SK-N-SH treated with all-trans-retinoic acid at 6 μM for 48 hours (cell line): ENCODE measurements around the gene EDN1.

Experiments used
- ATAC-seq: fragments of 200-7000 bp; cut with Tn5 transposase; 3 replicates; pipeline ENCODE4 v1.9.1; 2020; ENCODE audit warnings: mild to moderate bottlenecking, moderate library complexity
- ARNTL ChIP-seq: fragments of 450-650 bp; formaldehyde crosslinking; IDR thresholded peaks from 2 replicates; pipeline ENCODE4 v1.5.0; 2020; ENCODE audit warnings: low read depth, mild to moderate bottlenecking, moderate library complexity, borderline replicate concordance
- BACH2 ChIP-seq: fragments of 250-450 bp; sonication (Bioruptor Pico); IDR thresholded peaks from 2 replicates; pipeline ENCODE4 v1.9.0; 2021; ENCODE audit warnings: mild to moderate bottlenecking, borderline replicate concordance
- CREB5 ChIP-seq: fragments of 250-450 bp; sonication (Bioruptor Pico); IDR thresholded peaks from 2 replicates; pipeline ENCODE4 v1.5.1; 2020; ENCODE audit warnings: low read depth, mild to moderate bottlenecking, moderate library complexity
- CSDC2 ChIP-seq: fragments of 250-450 bp; sonication (Bioruptor Pico); IDR thresholded peaks from 2 replicates; pipeline ENCODE4 v1.5.0; 2020; ENCODE audit warnings: mild to moderate bottlenecking, moderate library complexity
- CSRNP3 ChIP-seq: fragments of 250-450 bp; sonication (Bioruptor Pico); IDR thresholded peaks from 2 replicates; pipeline ENCODE4 v1.5.1; 2021; ENCODE audit warnings: mild to moderate bottlenecking, moderate library complexity
- ESRRG ChIP-seq: fragments of 250-450 bp; sonication (Bioruptor Pico); IDR thresholded peaks from 2 replicates; pipeline ENCODE4 v1.6.1; 2021; ENCODE audit warnings: mild to moderate bottlenecking
- GLIS3 ChIP-seq: fragments of 250-450 bp; sonication (Bioruptor Pico); IDR thresholded peaks from 2 replicates; pipeline ENCODE4 v1.5.0; 2020; ENCODE audit warnings: mild to moderate bottlenecking, moderate library complexity
- ISL1 ChIP-seq: fragments of 250-450 bp; sonication (Bioruptor Pico); IDR thresholded peaks from 2 replicates; pipeline ENCODE4 v2.1.2; 2022; ENCODE audit warnings: mild to moderate bottlenecking, moderate library complexity
- OSR1 ChIP-seq: fragments of 250-450 bp; sonication (Bioruptor Pico); IDR thresholded peaks from 2 replicates; pipeline ENCODE4 v1.8.0; 2022; ENCODE audit warnings: moderate library complexity, mild to moderate bottlenecking, inconsistent platforms
- PATZ1 ChIP-seq: fragments of 250-450 bp; sonication (Bioruptor Pico); IDR thresholded peaks from 2 replicates; pipeline ENCODE4 v1.8.0; 2020; ENCODE audit warnings: mild to moderate bottlenecking, moderate library complexity, borderline replicate concordance
- POU6F1 ChIP-seq: fragments of 250-450 bp; sonication (Bioruptor Pico); IDR thresholded peaks from 2 replicates; pipeline ENCODE4 v1.8.0; 2021; ENCODE audit warnings: low read depth, mild to moderate bottlenecking, moderate library complexity, borderline replicate concordance
- PPARA ChIP-seq: fragments of 250-450 bp; sonication (Bioruptor Pico); IDR thresholded peaks from 2 replicates; pipeline ENCODE4 v1.5.0; 2020; ENCODE audit warnings: mild to moderate bottlenecking, borderline replicate concordance
- RARB ChIP-seq: fragments of 250-450 bp; sonication (Bioruptor Pico); IDR thresholded peaks from 2 replicates; pipeline ENCODE4 v1.8.0; 2021; ENCODE audit warnings: mild to moderate bottlenecking, moderate library complexity
- SNAI2 ChIP-seq: fragments of 250-450 bp; sonication (Bioruptor Pico); IDR thresholded peaks from 2 replicates; pipeline ENCODE4 v1.5.0; 2020; ENCODE audit warnings: mild to moderate bottlenecking, moderate library complexity
- TCF4 ChIP-seq: fragments of 250-450 bp; sonication (Bioruptor Pico); IDR thresholded peaks from 2 replicates; pipeline ENCODE4 v1.8.0; 2021; ENCODE audit warnings: mild to moderate bottlenecking, moderate library complexity, borderline replicate concordance
- TSHZ2 ChIP-seq: fragments of 250-450 bp; sonication (Bioruptor Pico); IDR thresholded peaks from 2 replicates; pipeline ENCODE4 v1.5.0; 2020; ENCODE audit warnings: mild to moderate bottlenecking, moderate library complexity
- ZC3H10 ChIP-seq: fragments of 250-450 bp; sonication (Bioruptor Pico); IDR thresholded peaks from 2 replicates; pipeline ENCODE4 v1.5.1; 2021; ENCODE audit warnings: mild to moderate bottlenecking, moderate library complexity
- ZFP3 ChIP-seq: fragments of 250-450 bp; sonication (Bioruptor Pico); IDR thresholded peaks from 2 replicates; pipeline ENCODE4 v1.5.0; 2020; ENCODE audit warnings: mild to moderate bottlenecking, moderate library complexity
- ZFP30 ChIP-seq: fragments of 450-650 bp; formaldehyde crosslinking; IDR thresholded peaks from 2 replicates; pipeline ENCODE4 v1.5.0; 2022; ENCODE audit warnings: mild to moderate bottlenecking, moderate library complexity
- ZNF565 ChIP-seq: fragments of 450-650 bp; formaldehyde crosslinking; conservative IDR thresholded peaks from 2 replicates; pipeline ENCODE4 v1.5.0; 2020; ENCODE audit warnings: low read depth, mild to moderate bottlenecking, moderate library complexity
- ZNF8 ChIP-seq: fragments of 450-650 bp; formaldehyde crosslinking; IDR thresholded peaks from 2 replicates; pipeline ENCODE4 v1.5.0; 2020; ENCODE audit warnings: mild to moderate bottlenecking, moderate library complexity

The EDN1 gene

GRCh38 chr6:12344961-12345693 lies 55.0 kb downstream of the EDN1 start:
- TF ChIP-seq TCF4 (CRISPR knock-in tag), result no peak
- no peak for TF ChIP-seq ZFP3 (CRISPR knock-in tag)
- TF ChIP-seq ESRRG, result no peak
- no peak for TF ChIP-seq ZNF565 (CRISPR knock-in tag)
- no peak for TF ChIP-seq ISL1 (CRISPR knock-in tag)
- TF ChIP-seq ARNTL, result no peak
- no peak for TF ChIP-seq GLIS3 (CRISPR knock-in tag)
- TF ChIP-seq TSHZ2 (CRISPR knock-in tag), result no peak
- no peak for TF ChIP-seq RARB
- TF ChIP-seq ZC3H10 (CRISPR knock-in tag), result no peak
- TF ChIP-seq POU6F1 (CRISPR knock-in tag), result no peak
- no peak for TF ChIP-seq OSR1 (CRISPR knock-in tag)
- TF ChIP-seq PPARA, result no peak
- TF ChIP-seq CREB5 (CRISPR knock-in tag), result no peak
- no peak for TF ChIP-seq CSRNP3 (CRISPR knock-in tag)
- no peak for TF ChIP-seq ZNF8

GRCh38 chr6:12345694-12346058 lies 55.5 kb downstream of the EDN1 start:
- TF ChIP-seq BACH2 (CRISPR knock-in tag) (no peak), ESRRG (no peak), SNAI2 (CRISPR knock-in tag) (no peak), CSDC2 (CRISPR knock-in tag) (no peak), ZFP30 (CRISPR knock-in tag) (no peak), PATZ1 (no peak)
- no peak for ATAC-seq

More at GRCh38 chr6:12344961-12345693, 55.0 kb downstream of the EDN1 start:
- no peak for ATAC-seq
